Measurements from ENCODE around the gene HMX3.

DNA sequence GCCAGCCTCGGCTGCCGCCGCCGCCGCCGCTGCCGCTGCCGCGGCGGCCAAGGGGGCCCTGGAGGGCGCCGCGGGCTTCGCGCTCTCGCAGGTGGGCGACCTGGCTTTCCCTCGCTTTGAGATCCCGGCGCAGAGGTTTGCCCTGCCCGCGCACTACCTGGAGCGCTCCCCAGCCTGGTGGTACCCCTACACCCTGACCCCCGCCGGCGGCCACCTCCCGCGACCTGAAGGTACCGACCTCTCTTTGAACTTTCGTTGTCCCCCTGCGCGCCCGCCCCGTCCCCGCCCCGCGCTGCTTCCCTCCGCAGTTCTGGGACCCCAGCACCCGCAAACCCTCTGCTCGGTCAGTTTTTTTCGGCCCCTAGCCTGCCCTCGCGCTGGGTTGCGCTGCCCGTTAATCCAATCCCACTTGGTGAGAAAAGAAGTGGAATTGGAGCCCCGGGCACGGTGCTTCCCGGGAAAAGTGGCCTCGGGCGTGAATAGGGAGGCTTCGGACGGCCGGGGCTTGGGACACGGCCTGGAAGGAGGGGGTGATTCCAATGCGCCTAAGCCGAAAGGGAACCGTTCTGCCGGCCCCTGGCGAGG is 543 bp downstream of the HMX3 start:
- TF ChIP-seq CTCF (IDR thresholded peaks at IDR 0.05): no peak
- no peak for TF ChIP-seq POLR2A (IDR thresholded peaks at IDR 0.05)
